Right lobe of liver (tissue), 6 donors: ENCODE data around the gene PDE9A. TPM values are rescaled to one million over a fixed set of nuclear protein-coding genes. Genes with fewer than 3 reads are reported as not detected.

ENCODE experiments used
- ATAC-seq, 4 donors: fragments of 200-7000 bp; cut with Tn5 transposase; one replicate each; pipeline ENCODE4 v1.9.1; 2020; ENCODE audit warnings: mild to moderate bottlenecking in 4 of 4, moderate library complexity in 4 of 4
- DNase-seq, 3 donors: peaks; one replicate each; pipeline ENCODE4 v3.0.0-alpha.2; 2020
- H3K27ac ChIP-seq, 3 donors: fragments of 200-600 bp; one replicate each; pipeline ENCODE4 v1.8.0; 2022
- H3K27me3 ChIP-seq, 2 donors: fragments of 200-600 bp; one replicate each; pipeline ENCODE4 v1.8.0; 2022
- H3K36me3 ChIP-seq, 4 donors: fragments of 200-600 bp; sonication (generic) in 1 of 4; one replicate each; pipeline versions ENCODE4 v1.5.1 to v1.8.0; 2017 to 2022; ENCODE audit warnings: control low read depth in 1 of 4
- H3K4me1 ChIP-seq, 4 donors: fragments of 200-600 bp; sonication (generic) in 1 of 4; one replicate each; pipeline versions ENCODE4 v1.5.1 to v1.8.0; 2017 to 2022; ENCODE audit warnings: control low read depth in 1 of 4
- H3K4me3 ChIP-seq, 3 donors: fragments of 200-600 bp; one replicate each; pipeline ENCODE4 v1.8.0; 2022
- H3K9me3 ChIP-seq, 4 donors: fragments of 200-600 bp; sonication (generic) in 1 of 4; one replicate each; pipeline versions ENCODE4 v1.5.1 to v1.8.0; 2017 to 2022; ENCODE audit warnings: control low read depth in 1 of 4
- CTCF ChIP-seq, 4 donors: fragments of 200-600 bp in 3 of 4; fragments of 450-650 bp in 1 of 4; IDR thresholded peaks; one replicate each; pipeline versions ENCODE4 v1.5.1 to v1.8.0; 2016 to 2022; ENCODE audit warnings: antibody characterized with exemption in 4 of 4, mild to moderate bottlenecking in 2 of 4
- POLR2A ChIP-seq: fragments of 450-650 bp; IDR thresholded peaks from one replicate; pipeline ENCODE4 v1.6.1; 2017; ENCODE audit warnings: antibody characterized with exemption, mild to moderate bottlenecking
- WGBS: methylation state at CpG from one replicate; pipeline ENCODE4 v1.1.6; 2018; ENCODE audit warnings: low coverage, low lambda C conversion rate; ENCODE audit not compliant: insufficient coverage; ENCODE audit errors: missing lambda C conversion rate; 5-methylcytosine and 5-hydroxymethylcytosine counted together
- intact Hi-C, 2 donors: fragments of 100-400 bp; cut with DNase I; formaldehyde crosslinking; loops; one replicate each; pipeline versions ENCODE4 v1.11.2 to v1.14.1; 2022
- total RNA-seq, 6 experiments: library from RNA; depleted of rRNA in 2 of 6; stranded (reverse); fragments of >200 nt in 2 of 6; fragmentation: NEBNext Ultra II Directional in 3 of 6; extraction: Animal tissue kit (Norgen Biotek cat#: 25700) in 3 of 6; gene quantifications; one replicate each; pipeline versions ENCODE4 v1.1.0 to v1.2.4, GENCODE V29; 2016 to 2023
- donor health status: DM: no; HTN: yes; CAD: no.
- donor health status: DM: no; HTN: no; CAD: no.
- donor health status: DM: no; HTN: no; CAD: no.
- donor health status: DM: no; HTN: yes; CAD: no.
- donor health status: DM: no; HTN: yes; CAD: no.

PDE9A gene
- total RNA-seq, 6 experiments from 2014 or later, result 1.1 to 5.9 (median 3.3) TPM

GRCh38 chr21:42780617-42781016 lies 127.2 kb downstream of the PDE9A start:
- DNase-seq, result peak in 1 of 3 donors; percentile 22
- no peaks in the 10 kb centered on the region for H3K9me3 ChIP-seq
- H3K27me3 ChIP-seq, result no peaks in the 10 kb centered on the region
- no peaks in the 10 kb centered on the region for H3K36me3 ChIP-seq
- intact Hi-C loops, result no loop called here
- TF ChIP-seq POLR2A, result no peak
- no peak for TF ChIP-seq CTCF (IDR thresholded peaks at IDR 0.05)
- WGBS, result 30% methylated on average over 7 of the region's 8 CpGs
- ATAC-seq, result no peak
- H3K27ac ChIP-seq, result no peak overlapping the region
- H3K4me1 ChIP-seq, result no peaks in the 10 kb centered on the region
- H3K4me3 ChIP-seq, result no peak overlapping the region

- Histone ChIP-seq H3K27me3 (no peaks in the 10 kb centered on the region), H3K9me3 (no peaks in the 10 kb centered on the region), H3K4me3 (no peak overlapping the region), H3K36me3 (no peaks in the 10 kb centered on the region), H3K27ac (no peak overlapping the region), H3K4me1 (no peaks in the 10 kb centered on the region)
- ATAC-seq (peak; percentile 7 to 48 (median 37)), DNase-seq (peak in 1 of 3 donors; percentile 54)
- TF ChIP-seq CTCF (IDR thresholded peaks at IDR 0.05), result no peak
- no peak for TF ChIP-seq POLR2A
- WGBS, result 19% methylated on average over 18 of the region's 40 CpGs
- intact Hi-C loops, result no loop called here
Observed at GRCh38 chr21:42781150-42781970, 127.9 kb downstream of the PDE9A start.

GRCh38 chr21:42781971-42782722 lies 128.7 kb downstream of the PDE9A start:
- H3K27ac ChIP-seq, result no peak overlapping the region
- no peaks in the 10 kb centered on the region for H3K27me3 ChIP-seq
- DNase-seq (no peak), ATAC-seq (peak in 3 of 4 donors; percentile 4 to 29 (median 18))
- no peak overlapping the region for H3K4me3 ChIP-seq
- intact Hi-C loops, result no loop called here
- H3K9me3 ChIP-seq, result no peaks in the 10 kb centered on the region
- no peaks in the 10 kb centered on the region for H3K36me3 ChIP-seq
- H3K4me1 ChIP-seq, result no peaks in the 10 kb centered on the region
- TF ChIP-seq CTCF (IDR thresholded peaks at IDR 0.05) (no peak), POLR2A (no peak)
- 71% methylated on average over 7 of the region's 14 CpGs for WGBS

GRCh38 chr21:42782723-42783242 lies 129.4 kb downstream of the PDE9A start:
- TF ChIP-seq CTCF (IDR thresholded peaks at IDR 0.05) (no peak), POLR2A (no peak)
- Histone ChIP-seq H3K27me3 (no peaks in the 10 kb centered on the region), H3K9me3 (no peaks in the 10 kb centered on the region), H3K4me3 (no peak overlapping the region), H3K36me3 (no peaks in the 10 kb centered on the region), H3K4me1 (no peaks in the 10 kb centered on the region), H3K27ac (no peak overlapping the region)
- no peak for DNase-seq
- WGBS, result 87% methylated on average over 5 of the region's 10 CpGs
- intact Hi-C loops, result no loop called here
- ATAC-seq, result no peak
